Measurements from ENCODE around the gene PSME3. TPM values are rescaled to one million over a fixed set of nuclear protein-coding genes. Genes with fewer than 3 reads are reported as not detected.
A peak's percentile ranks its signal among the peaks of the same experiment; 100 is the strongest.

PSME3 gene
- total RNA-seq, 3 donors from 2014 or later, result 87.7 to 112 (median 91.8) TPM

DNA sequence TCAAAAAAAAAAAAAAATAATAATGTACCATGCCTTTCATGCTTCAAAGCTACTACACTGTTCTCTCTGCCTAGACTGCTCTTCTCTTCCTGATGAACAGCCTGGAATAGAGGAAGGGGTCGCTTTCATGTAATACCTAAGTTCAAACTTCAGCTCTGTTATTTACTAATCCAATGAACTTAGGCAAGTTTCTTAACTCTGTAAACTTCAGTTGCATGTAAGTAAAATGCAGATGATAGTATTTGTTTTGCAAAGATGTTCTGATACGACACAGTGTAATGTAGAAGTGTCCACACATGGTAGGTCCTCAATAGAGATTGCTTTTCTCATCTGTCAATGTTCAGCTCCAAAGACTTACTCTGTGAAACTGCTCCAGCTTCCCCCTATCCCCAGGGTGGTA is 41.2 kb upstream of the PSME3 start:
- TF ChIP-seq, protein P1, sequence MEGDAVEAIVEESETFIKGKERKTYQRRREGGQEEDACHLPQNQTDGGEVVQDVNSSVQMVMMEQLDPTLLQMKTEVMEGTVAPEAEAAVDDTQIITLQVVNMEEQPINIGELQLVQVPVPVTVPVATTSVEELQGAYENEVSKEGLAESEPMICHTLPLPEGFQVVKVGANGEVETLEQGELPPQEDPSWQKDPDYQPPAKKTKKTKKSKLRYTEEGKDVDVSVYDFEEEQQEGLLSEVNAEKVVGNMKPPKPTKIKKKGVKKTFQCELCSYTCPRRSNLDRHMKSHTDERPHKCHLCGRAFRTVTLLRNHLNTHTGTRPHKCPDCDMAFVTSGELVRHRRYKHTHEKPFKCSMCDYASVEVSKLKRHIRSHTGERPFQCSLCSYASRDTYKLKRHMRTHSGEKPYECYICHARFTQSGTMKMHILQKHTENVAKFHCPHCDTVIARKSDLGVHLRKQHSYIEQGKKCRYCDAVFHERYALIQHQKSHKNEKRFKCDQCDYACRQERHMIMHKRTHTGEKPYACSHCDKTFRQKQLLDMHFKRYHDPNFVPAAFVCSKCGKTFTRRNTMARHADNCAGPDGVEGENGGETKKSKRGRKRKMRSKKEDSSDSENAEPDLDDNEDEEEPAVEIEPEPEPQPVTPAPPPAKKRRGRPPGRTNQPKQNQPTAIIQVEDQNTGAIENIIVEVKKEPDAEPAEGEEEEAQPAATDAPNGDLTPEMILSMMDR (IDR thresholded peaks at IDR 0.05), result no peak
- DNase-seq, result no peak
- Histone ChIP-seq H3K36me3 (ENCODE audit: low read depth) (no peaks in the 10 kb centered on the region), H3K9me3 (no peaks in the 10 kb centered on the region), H3K4me3 (no peak overlapping the region), H3K4me1 (ENCODE audit: low read depth) (peaks cover 15% of the 10 kb centered on the region)
- intact Hi-C loops (cut with DNase I, micrococcal nuclease), result no loop called here
- no peak for ATAC-seq

DNA sequence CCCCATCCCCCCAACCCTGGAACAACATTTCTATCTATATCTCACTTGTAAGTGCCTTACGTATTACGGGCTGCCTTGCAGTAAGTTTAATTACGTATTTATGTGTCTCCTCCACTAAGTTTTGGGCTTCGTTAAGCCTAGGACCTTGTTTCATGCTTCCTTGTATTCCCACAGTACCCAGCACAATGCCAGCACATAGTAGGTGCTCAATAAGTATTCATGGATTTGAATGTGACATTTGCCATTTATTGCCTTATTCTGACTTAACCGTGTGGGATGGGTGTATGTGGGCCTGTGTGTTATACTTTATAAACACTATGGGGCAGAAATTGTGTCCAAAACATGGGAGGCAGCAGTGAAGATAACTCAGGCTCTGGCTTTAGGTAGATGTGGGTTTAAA is 40.7 kb upstream of the PSME3 start:
- H3K36me3 ChIP-seq (ENCODE audit: low read depth), result no peaks in the 10 kb centered on the region
- DNase-seq, result no peak
- H3K4me1 ChIP-seq (ENCODE audit: low read depth), result peaks cover 21% of the 10 kb centered on the region
- TF ChIP-seq, protein P1 (IDR thresholded peaks at IDR 0.05), result no peak
- H3K9me3 ChIP-seq, result no peaks in the 10 kb centered on the region
- intact Hi-C loops (cut with DNase I, micrococcal nuclease), result no loop called here
- no peak for ATAC-seq
- no peak overlapping the region for H3K4me3 ChIP-seq

DNA sequence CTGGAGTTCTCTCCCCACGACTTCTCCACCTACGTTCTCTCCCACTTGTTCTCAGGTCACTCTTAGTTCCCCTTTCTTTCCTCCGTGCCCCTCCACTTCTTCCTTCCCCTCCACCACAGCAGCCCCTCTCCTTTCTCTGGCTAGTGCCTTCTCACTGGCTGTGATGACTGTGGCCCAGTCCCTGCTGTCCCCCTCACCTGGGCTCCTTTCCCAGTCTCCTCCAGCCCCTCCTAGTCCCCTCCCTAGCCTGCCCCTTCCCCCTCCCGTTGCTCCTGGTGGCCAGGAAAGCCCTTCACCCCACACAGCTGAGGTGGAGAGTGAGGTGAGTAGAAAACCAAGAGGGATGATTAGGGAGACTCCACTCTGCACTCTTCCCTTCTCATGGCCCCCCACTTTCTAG is 38.1 kb upstream of the PSME3 start:
- no peak for DNase-seq
- TF ChIP-seq, protein P1 (IDR thresholded peaks at IDR 0.05), result no peak
- peaks cover 27% of the 10 kb centered on the region for H3K4me1 ChIP-seq (ENCODE audit: low read depth)
- no peaks in the 10 kb centered on the region for H3K36me3 ChIP-seq (ENCODE audit: low read depth)
- intact Hi-C loops (cut with DNase I, micrococcal nuclease), result no loop called here
- no peak for ATAC-seq
- no peaks in the 10 kb centered on the region for H3K9me3 ChIP-seq
- no peak overlapping the region for H3K4me3 ChIP-seq

DNA sequence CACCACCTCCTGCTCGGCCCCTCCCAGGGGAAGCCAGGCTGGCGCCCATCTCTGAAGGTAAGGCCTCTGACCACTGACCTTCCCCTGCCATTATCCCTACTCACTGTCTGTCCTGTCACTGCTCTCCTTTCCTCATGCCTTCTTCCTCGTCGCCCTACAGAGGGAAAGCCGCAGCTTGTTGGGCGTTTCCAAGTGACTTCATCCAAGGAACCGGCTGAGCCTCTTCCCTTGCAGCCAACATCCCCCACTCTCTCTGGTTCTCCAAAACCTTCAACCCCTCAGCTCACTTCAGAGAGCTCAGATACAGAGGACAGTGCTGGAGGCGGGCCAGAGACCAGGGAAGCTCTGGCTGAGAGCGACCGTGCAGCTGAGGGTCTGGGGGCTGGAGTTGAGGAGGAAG is 37.7 kb upstream of the PSME3 start:
- peaks cover 27% of the 10 kb centered on the region for H3K4me1 ChIP-seq (ENCODE audit: low read depth)
- no peak for DNase-seq
- ATAC-seq, result peak; percentile 48
- no peaks in the 10 kb centered on the region for H3K36me3 ChIP-seq (ENCODE audit: low read depth)
- TF ChIP-seq, protein P1 (IDR thresholded peaks at IDR 0.05), result no peak
- intact Hi-C loops (cut with DNase I, micrococcal nuclease), result no loop called here
- H3K9me3 ChIP-seq, result no peaks in the 10 kb centered on the region
- no peak overlapping the region for H3K4me3 ChIP-seq

DNA sequence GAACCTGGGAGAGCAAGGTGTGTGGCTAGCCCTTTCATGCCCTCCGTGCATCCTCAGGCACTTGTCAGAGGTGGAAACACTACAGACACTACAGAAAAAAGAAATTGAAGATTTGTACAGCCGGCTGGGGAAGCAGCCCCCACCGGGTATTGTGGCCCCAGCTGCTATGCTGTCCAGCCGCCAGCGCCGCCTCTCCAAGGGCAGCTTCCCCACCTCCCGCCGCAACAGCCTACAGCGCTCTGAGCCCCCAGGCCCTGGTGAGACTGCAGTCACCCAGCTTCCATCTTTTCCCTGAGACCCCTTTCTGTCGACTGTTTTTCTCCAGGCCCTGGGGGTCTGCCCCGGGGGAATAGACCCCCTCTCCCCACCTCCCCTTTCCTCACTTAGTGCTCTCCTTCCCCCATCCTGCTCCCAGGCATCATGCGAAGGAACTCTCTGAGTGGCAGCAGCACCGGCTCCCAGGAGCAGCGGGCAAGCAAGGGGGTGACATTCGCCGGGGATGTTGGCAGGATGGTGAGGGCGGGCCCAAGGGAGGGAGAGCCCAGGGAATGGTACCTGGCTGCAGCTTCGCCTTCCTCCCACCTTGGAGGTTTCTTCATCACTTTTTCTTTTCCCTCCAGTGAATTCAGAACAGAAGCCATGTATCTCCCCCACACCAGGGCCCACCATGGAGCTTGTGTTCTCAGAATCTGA is 37.0 kb upstream of the PSME3 start:
- Histone ChIP-seq H3K36me3 (ENCODE audit: low read depth) (no peaks in the 10 kb centered on the region), H3K4me3 (no peak overlapping the region), H3K9me3 (no peaks in the 10 kb centered on the region), H3K4me1 (ENCODE audit: low read depth) (peaks cover 27% of the 10 kb centered on the region)
- peak in 1 of 3 donors; percentile 54 for DNase-seq
- intact Hi-C loops (cut with DNase I, micrococcal nuclease), result no loop called here
- TF ChIP-seq, protein P1 (IDR thresholded peaks at IDR 0.05), result no peak
- ATAC-seq, result no peak
